Duodenal mucosa (tissue), 2 donors: ENCODE results near the gene ROBO1.

ENCODE experiments used
- H3K27ac ChIP-seq: one replicate; pipeline ENCODE4 v1.7.0; 2013; ENCODE audit warnings: low read depth, low read length
- H3K27me3 ChIP-seq, 2 donors: one replicate each; pipeline ENCODE4 v1.7.0; 2013; ENCODE audit warnings: low read length in 2 of 2, control low read depth in 1 of 2; ENCODE audit not compliant: insufficient read depth in 2 of 2, control insufficient read depth in 1 of 2
- H3K36me3 ChIP-seq, 2 donors: one replicate each; pipeline ENCODE4 v1.7.0; 2013; ENCODE audit warnings: low read length in 2 of 2, control low read depth in 1 of 2; ENCODE audit not compliant: insufficient read depth in 2 of 2, control insufficient read depth in 1 of 2
- H3K4me1 ChIP-seq, 2 donors: one replicate each; pipeline ENCODE4 v1.7.0; 2013; ENCODE audit warnings: low read length in 2 of 2, control low read depth in 1 of 2; ENCODE audit not compliant: insufficient read depth in 2 of 2, control insufficient read depth in 1 of 2
- H3K4me3 ChIP-seq, 2 donors: one replicate each; pipeline ENCODE4 v1.7.0; 2013; ENCODE audit warnings: low read length in 2 of 2, low read depth in 1 of 2
- H3K9ac ChIP-seq, 2 donors: one replicate each; pipeline ENCODE4 v1.7.0; 2013; ENCODE audit warnings: low read length in 2 of 2, low read depth in 1 of 2
- H3K9me3 ChIP-seq, 2 donors: one replicate each; pipeline ENCODE4 v1.7.0; 2013; ENCODE audit warnings: low read length in 2 of 2, control low read depth in 1 of 2; ENCODE audit not compliant: control insufficient read depth in 1 of 2

Gene ROBO1

GRCh38 chr3:79767194-79767904 is 449 bp downstream of the ROBO1 start:
- peaks cover 3 to 4% of the 10 kb centered on the region in 2 donors for H3K9me3 ChIP-seq
- H3K9ac ChIP-seq, result no peak overlapping the region
- no peak overlapping the region for H3K4me3 ChIP-seq
- H3K4me1 ChIP-seq, result no peaks in the 10 kb centered on the region
- H3K27ac ChIP-seq, result no peak overlapping the region
- no peaks in the 10 kb centered on the region for H3K36me3 ChIP-seq
- peaks cover 0 to 15% of the 10 kb centered on the region in 2 donors for H3K27me3 ChIP-seq

DNA sequence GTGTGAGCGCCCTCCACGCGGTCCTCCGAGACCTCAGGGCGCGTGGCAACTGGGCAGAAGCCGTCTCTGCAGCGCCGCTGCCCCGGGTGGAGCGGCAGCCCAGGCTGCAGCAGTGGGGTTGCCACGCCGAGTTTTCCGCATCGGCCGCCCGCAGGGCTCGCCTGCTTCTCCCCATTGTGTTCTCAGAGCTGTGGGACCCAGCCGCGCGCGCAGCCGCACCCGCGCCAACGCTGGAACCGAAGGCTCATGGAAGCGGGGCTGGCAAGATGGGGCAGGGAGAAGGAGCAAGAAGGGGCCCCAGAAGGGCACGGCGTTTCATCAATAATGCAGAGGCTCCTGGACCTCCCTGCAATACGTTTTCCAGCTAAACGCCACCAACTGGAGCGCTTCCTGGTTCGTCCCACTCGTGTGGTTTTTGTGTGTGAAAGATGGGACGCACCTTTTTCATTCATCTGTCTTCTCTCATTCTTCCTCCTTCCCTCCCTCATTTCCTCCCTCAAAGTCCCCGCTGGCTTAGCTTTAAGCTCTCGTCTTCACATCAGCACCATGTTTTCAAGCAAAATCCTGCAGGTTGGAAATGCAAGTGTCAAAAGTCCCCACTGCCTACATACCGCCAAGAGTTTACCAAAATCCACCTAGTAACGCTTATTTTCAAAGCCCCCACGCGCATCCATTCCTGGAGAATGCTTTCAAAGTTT is 1.2 kb downstream of the ROBO1 start:
- no peaks in the 10 kb centered on the region for H3K36me3 ChIP-seq
- H3K9me3 ChIP-seq, result peaks cover 2% of the 10 kb centered on the region in 2 donors
- H3K9ac ChIP-seq, result no peak overlapping the region
- H3K4me1 ChIP-seq, result no peaks in the 10 kb centered on the region
- peaks cover 0 to 15% of the 10 kb centered on the region in 2 donors for H3K27me3 ChIP-seq
- no peak overlapping the region for H3K4me3 ChIP-seq
- H3K27ac ChIP-seq, result no peak overlapping the region

GRCh38 chr3:79765911-79766310 is 1.9 kb downstream of the ROBO1 start:
- H3K4me3 ChIP-seq, result no peak overlapping the region
- no peaks in the 10 kb centered on the region for H3K9me3 ChIP-seq
- no peaks in the 10 kb centered on the region for H3K4me1 ChIP-seq
- no peaks in the 10 kb centered on the region for H3K36me3 ChIP-seq
- H3K27me3 ChIP-seq, result peaks cover 0 to 15% of the 10 kb centered on the region in 2 donors
- H3K27ac ChIP-seq, result no peak overlapping the region
- no peak overlapping the region for H3K9ac ChIP-seq

DNA sequence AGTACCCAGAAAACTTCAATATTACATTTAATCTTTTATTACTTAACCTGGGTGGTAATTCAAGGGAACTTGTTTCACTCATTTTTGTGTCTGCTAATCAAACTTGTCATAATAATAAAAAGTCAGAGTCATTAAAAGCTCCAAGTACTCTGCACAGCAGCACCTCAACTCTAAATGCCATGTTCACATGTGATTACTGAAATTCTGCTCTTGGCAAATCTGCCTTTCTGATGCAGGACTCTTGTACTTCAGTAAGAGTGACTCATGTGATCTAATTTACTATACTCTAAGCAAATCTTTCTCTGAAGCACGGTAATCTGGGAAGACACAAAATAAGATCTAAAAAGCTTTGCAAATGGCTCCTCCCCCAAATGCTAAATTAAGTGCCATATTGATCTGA is 6.4 kb downstream of the ROBO1 start:
- no peak overlapping the region for H3K27ac ChIP-seq
- H3K27me3 ChIP-seq, result peaks cover 0 to 6% of the 10 kb centered on the region in 2 donors
- H3K4me1 ChIP-seq, result no peaks in the 10 kb centered on the region
- no peaks in the 10 kb centered on the region for H3K9me3 ChIP-seq
- no peak overlapping the region for H3K4me3 ChIP-seq
- H3K36me3 ChIP-seq, result no peaks in the 10 kb centered on the region
- H3K9ac ChIP-seq, result no peak overlapping the region

- H3K27ac ChIP-seq, result no peak overlapping the region
- no peak overlapping the region for H3K4me3 ChIP-seq
- no peaks in the 10 kb centered on the region for H3K36me3 ChIP-seq
- no peak overlapping the region for H3K9ac ChIP-seq
- no peaks in the 10 kb centered on the region for H3K9me3 ChIP-seq
- no peaks in the 10 kb centered on the region for H3K4me1 ChIP-seq
- no peaks in the 10 kb centered on the region for H3K27me3 ChIP-seq
Measured at GRCh38 chr3:79751703-79752102, 16.1 kb downstream of the ROBO1 start.

- Histone ChIP-seq H3K27me3 (no peaks in the 10 kb centered on the region), H3K4me1 (no peaks in the 10 kb centered on the region), H3K27ac (no peak overlapping the region), H3K9ac (no peak overlapping the region), H3K9me3 (peaks cover 0 to 3% of the 10 kb centered on the region in 2 donors), H3K36me3 (no peaks in the 10 kb centered on the region), H3K4me3 (no peak overlapping the region)
Measured at GRCh38 chr3:79737530-79737929, 30.3 kb downstream of the ROBO1 start.

DNA sequence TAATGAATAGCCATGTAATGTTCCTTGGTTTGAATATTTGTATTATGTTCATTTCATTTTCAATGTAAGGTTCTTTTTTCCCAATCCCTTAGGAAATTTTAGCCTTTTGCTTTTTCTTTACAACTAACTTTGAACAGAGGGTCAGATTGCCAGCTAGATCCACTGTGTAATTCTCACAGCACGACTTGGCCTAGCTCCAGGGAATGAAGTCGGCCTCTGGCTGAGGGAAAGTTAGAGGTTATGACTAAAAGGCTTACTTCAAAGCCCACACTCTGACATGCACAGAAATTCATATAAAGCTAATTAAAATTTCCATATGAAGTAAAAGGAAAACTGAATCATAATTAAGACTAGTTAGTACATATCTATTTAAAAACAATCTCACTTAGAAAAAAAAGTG is 38.7 kb downstream of the ROBO1 start:
- Histone ChIP-seq H3K4me1 (no peaks in the 10 kb centered on the region), H3K27me3 (no peaks in the 10 kb centered on the region), H3K9ac (no peak overlapping the region), H3K36me3 (no peaks in the 10 kb centered on the region), H3K27ac (no peak overlapping the region), H3K9me3 (no peaks in the 10 kb centered on the region), H3K4me3 (no peak overlapping the region)

DNA sequence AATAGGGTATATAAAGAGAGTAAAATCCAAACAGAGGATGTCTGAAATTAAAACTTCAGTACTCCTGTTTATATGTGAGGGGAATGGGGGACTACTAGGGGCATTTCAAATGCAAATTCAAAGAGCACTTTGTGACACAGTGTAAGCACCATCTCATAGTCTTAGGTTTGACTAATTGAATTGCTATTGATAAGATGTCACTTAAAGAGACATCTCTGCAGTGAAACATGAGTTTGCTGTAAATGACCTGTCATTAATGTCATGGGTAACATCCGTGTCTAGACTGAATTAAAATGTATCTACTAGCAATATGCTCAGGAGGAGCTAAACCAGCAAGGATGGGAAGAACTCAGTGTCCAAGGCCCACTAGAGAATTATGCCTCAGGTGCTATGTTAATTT is 41.0 kb downstream of the ROBO1 start:
- no peak overlapping the region for H3K9ac ChIP-seq
- H3K27ac ChIP-seq, result no peak overlapping the region
- no peak overlapping the region for H3K4me3 ChIP-seq
- no peaks in the 10 kb centered on the region for H3K27me3 ChIP-seq
- H3K9me3 ChIP-seq, result no peaks in the 10 kb centered on the region
- H3K4me1 ChIP-seq, result no peaks in the 10 kb centered on the region
- no peaks in the 10 kb centered on the region for H3K36me3 ChIP-seq

- Histone ChIP-seq H3K27ac (no peak overlapping the region), H3K4me3 (no peak overlapping the region), H3K36me3 (no peaks in the 10 kb centered on the region), H3K27me3 (no peaks in the 10 kb centered on the region), H3K4me1 (no peaks in the 10 kb centered on the region), H3K9ac (no peak overlapping the region), H3K9me3 (no peaks in the 10 kb centered on the region)
Measured at GRCh38 chr3:79724206-79724605, 43.6 kb downstream of the ROBO1 start.

DNA sequence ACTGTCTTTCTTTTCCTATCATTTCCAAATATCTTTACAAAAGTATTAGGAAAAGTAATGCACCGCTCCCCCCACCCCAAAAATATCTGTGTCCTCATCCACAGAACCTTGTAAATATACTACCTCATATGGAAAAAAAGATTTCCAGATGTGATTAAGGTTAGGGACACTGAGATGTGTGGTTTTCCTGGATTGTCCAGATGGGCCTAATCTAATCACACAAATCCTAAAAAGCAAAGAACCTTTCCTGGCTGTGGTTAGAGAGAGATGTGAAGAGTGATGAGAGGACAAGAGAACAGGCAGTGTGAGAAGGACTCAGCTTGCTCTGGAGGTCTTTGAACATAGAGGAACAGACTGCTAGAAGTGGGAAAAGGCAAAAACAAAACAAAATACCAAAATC is 77.7 kb downstream of the ROBO1 start:
- H3K4me3 ChIP-seq, result no peak overlapping the region
- no peaks in the 10 kb centered on the region for H3K36me3 ChIP-seq
- H3K27ac ChIP-seq, result no peak overlapping the region
- H3K9me3 ChIP-seq, result peaks cover 0 to 5% of the 10 kb centered on the region in 2 donors
- no peak overlapping the region for H3K9ac ChIP-seq
- no peaks in the 10 kb centered on the region for H3K4me1 ChIP-seq
- no peaks in the 10 kb centered on the region for H3K27me3 ChIP-seq
